Astrocyte of the spinal cord (primary cell): ENCODE results near the gene GUSB.
"Not testable (repeated sequence)": the region's sequence is repeated elsewhere in the genome, so short reads cannot be mapped to it uniquely, and the experiment has no call there.

ENCODE experiments used
- DNase-seq: peaks from one replicate; pipeline ENCODE4 v3.0.0; 2011; ENCODE audit warnings: low read depth, low spot score
- H3K4me3 ChIP-seq: 2 replicates; pipeline ENCODE4 v1.5.1; 2011; ENCODE audit warnings: low read depth, mild to moderate bottlenecking, low read length, moderate library complexity
- CTCF ChIP-seq: IDR thresholded peaks from 2 replicates; pipeline ENCODE4 v1.5.1; 2012; ENCODE audit warnings: low read depth, mild to moderate bottlenecking, low read length, inconsistent platforms
- in situ Hi-C: cut with HindIII; loops from 2 replicates; pipeline ENCODE4 v1.10.0; 2017; ENCODE audit warnings: low sequenced_read_pairs

GUSB gene

DNA sequence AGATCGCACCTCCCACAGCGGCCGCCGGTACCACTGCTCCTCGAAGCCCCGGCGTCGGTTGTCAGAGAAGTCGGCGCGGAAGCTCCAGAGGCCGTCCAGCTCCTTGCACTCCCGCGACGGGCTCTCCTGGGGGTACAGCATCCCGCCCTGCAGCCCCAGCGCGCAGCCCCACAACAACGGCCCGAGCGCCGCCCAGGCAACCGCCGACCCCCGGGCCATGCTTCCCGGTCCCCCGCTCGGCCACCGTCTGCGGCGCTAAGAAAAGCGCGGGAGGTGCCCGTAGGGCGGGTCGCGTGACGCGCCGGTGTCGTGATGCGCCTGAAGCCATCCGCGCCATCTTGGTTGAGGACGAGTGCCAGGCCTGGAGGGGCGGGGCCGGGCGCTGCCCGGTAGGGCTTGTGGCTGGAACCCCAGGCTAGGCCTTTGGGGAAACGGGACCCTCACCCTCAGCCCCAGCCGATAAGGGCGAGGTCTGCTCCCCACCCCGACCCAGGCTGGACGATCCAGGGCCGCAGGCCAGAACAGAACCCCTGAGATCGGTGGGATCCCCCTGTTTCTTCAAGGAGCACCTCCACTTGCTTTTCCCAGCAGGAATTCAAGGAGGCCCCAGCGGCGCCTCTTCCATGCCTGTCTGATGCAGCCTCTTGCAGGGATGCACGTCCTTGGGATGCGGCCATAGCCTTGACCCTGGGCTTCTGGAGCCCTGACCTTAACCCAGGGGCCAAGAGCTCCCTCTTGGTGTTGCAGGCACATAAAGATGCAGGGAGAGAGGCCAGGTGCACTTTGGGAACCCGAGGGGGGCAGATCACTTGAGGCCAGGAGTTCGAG is at the start of gene GUSB:
Gene GUSB (minus strand): TSS at position 249 of the 828 bp plus-strand sequence. CDS start 30 bp downstream, at position 219.
- in situ Hi-C loops, result no loop called here
- DNase-seq, result peak; percentile 87
- peak within 1 kb of the TSS; percentile 73 for H3K4me3 ChIP-seq
- no peak for TF ChIP-seq CTCF

DNA sequence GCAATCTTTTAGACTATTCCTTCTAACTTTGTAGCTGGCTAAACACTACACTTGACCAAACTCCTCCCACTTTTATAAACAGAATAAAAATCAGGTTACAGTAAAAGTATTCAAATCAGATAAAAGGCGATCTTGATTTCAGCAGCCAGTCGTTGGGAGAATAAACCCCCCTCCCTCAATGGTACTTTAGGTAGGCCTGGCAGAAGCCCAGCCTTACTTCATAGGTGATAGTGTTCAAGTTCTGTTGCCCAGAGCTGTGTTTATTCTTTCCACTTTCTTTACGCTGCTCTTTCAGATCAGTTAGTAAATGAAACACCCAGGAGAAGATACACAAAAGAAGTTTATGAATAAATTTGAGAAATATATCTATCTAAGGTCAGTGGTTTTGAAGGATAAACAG is 46.3 kb upstream of the GUSB start:
- DNase-seq, in situ Hi-C loops, H3K4me3 ChIP-seq: not testable (repeated sequence)

DNA sequence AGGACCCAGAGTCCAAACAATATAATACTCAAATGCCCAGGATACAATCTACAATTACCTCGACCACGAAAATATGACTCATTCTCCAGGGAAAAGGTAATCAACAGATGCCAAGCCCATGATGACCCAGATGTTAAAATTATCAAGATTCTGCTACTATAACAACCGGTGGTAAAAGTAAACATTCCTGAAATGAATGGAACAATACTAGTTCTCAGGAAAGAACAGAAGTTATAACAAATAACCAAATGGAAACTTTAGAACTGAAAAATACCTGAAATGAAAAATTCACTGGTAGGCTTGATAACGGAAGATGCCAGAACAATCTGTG is 34.1 kb upstream of the GUSB start:
- in situ Hi-C loops, result no loop called here
- no peak for TF ChIP-seq CTCF
- DNase-seq, result peak; percentile 51
- no peak overlapping the region for H3K4me3 ChIP-seq

DNA sequence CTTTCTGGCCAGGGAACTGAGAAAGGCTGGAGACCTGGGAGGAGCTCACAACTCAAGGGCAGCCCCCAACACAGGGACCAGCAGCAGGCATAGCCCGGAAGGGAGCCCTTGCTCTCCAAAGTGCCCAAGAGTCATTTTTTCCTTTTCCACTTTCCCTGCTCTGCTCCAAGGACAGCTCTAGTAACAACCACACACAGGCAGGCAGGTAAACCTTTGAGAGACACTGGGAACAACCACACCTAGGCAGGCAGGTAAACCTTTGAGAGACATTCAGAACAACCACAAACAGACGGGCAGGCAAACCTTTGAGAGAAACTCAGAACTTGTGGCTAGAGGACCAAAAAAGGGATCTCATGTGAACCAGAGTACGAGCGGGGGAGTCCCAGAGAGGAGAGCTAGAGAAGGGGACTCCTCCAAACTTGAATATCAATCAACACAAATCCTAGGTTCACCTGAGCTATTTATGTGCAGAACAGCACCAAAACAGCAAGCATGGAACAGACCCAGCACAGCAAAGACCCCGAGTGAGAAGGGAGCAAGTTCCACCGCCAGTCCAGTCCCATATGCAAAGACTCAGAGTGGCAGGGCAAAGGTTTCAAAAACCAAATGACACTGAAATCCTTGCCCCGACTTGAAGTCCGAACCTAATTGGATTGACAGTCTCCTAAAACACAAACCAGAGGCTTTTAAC is 33.6 kb upstream of the GUSB start:
- TF ChIP-seq CTCF, result no peak
- no peak for DNase-seq
- in situ Hi-C loops, result no loop called here
- no peak overlapping the region for H3K4me3 ChIP-seq

- peak; percentile 70 for TF ChIP-seq CTCF
- DNase-seq, result peak; percentile 56
- H3K4me3 ChIP-seq, result no peak overlapping the region
- in situ Hi-C loops, result no loop called here
Observed at GRCh38 chr7:66013938-66014337, 31.9 kb upstream of the GUSB start.

DNA sequence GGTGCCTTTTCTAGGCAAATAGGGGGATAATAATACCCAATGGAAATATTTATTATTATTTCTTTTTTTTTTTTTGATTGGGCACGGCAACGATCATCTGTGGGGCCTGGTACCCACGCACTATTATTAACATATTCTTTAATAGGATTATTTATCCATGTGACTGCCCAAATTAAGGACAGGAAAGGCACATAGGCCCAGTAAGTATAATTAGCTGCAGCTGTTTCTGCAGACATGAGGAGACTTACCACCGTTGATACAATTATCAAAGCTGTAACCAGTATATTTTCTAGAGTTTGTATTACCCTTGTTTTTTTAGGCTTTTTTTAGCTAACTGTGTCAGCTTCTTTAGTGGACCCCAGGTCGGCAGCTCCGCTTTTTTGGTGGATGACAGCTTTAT is 25.2 kb upstream of the GUSB start:
- no peak for DNase-seq
- in situ Hi-C loops, result no loop called here
- no peak overlapping the region for H3K4me3 ChIP-seq
- TF ChIP-seq CTCF, result no peak

GRCh38 chr7:66005115-66005671 is 23.2 kb upstream of the GUSB start:
- H3K4me3 ChIP-seq, in situ Hi-C loops, DNase-seq: not testable (repeated sequence)

- H3K4me3 ChIP-seq, in situ Hi-C loops, DNase-seq: not testable (repeated sequence)
Observed at GRCh38 chr7:66000823-66001417, 18.9 kb upstream of the GUSB start.

DNA sequence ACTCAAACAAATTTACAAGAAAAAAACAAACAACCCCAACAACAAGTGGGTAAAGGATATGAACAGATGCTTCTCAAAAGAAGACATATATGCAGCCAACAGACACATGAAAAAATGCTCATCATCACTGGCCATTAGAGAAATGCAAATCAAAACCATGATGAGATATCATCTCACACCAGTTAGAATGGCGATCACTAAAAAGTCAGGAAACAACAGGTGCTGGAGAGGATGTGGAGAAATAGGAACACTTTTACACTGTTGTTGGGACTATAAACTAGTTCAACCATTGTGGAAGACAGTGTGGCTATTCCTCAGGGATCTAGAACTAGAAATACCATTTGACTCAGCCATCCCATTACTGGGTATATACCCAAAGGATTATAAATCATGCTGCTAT is 13.0 kb upstream of the GUSB start:
- DNase-seq, in situ Hi-C loops, H3K4me3 ChIP-seq: not testable (repeated sequence)
